Testis (tissue), 3 donors: ENCODE results near the gene MYLK. TPM values are rescaled to one million over a fixed set of nuclear protein-coding genes. Genes with fewer than 3 reads are reported as not detected.
A peak's percentile ranks its signal among the peaks of the same experiment; 100 is the strongest.

ENCODE experiments used
- DNase-seq: peaks from one replicate; pipeline ENCODE4 v3.0.0-alpha.2; 2019
- H3K27ac ChIP-seq, 2 donors: fragments of 200-600 bp; sonication (generic); one replicate each; pipeline ENCODE4 v1.5.1; 2019
- H3K27me3 ChIP-seq: fragments of 200-600 bp; sonication (generic); one replicate; pipeline ENCODE4 v1.5.1; 2019
- H3K36me3 ChIP-seq: fragments of 200-600 bp; sonication (generic); one replicate; pipeline ENCODE4 v1.5.1; 2017; ENCODE audit warnings: low read depth; ENCODE audit errors: missing control alignments
- H3K4me1 ChIP-seq: fragments of 200-600 bp; sonication (generic); one replicate; pipeline ENCODE4 v1.5.1; 2019
- H3K4me3 ChIP-seq, 2 donors: fragments of 200-600 bp; sonication (generic); one replicate each; pipeline ENCODE4 v1.5.1; 2017 to 2019
- H3K9me3 ChIP-seq: fragments of 200-600 bp; sonication (generic); one replicate; pipeline ENCODE4 v1.5.1; 2017
- CTCF ChIP-seq, 3 experiments: fragments of 450-650 bp in 2 of 3; fragments of 200-600 bp in 1 of 3; sonication (generic) in 1 of 3; IDR thresholded peaks; one replicate each; pipeline ENCODE4 v1.5.1; 2016 to 2019; ENCODE audit warnings: antibody characterized with exemption in 3 of 3, mild to moderate bottlenecking in 2 of 3, moderate library complexity in 1 of 3
- POLR2A ChIP-seq: fragments of 450-650 bp; IDR thresholded peaks from one replicate; pipeline ENCODE4 v1.6.1; 2017; ENCODE audit warnings: antibody characterized with exemption, mild to moderate bottlenecking, moderate library complexity
- WGBS, 2 donors: methylation state at CpG; one replicate each; pipeline ENCODE4 v1.1.5; 2018; 5-methylcytosine and 5-hydroxymethylcytosine counted together
- intact Hi-C: fragments of 100-400 bp; cut with DNase I; formaldehyde crosslinking; loops from one replicate; pipeline ENCODE4 v1.15.1; 2023; ENCODE audit warnings: low total_unique reads
- polyA plus RNA-seq: library from polyadenylated mRNA; stranded (reverse); fragments of 350-450 nt; fragmentation: Illumina TruSeq; extraction: RNeasy Lipid Tissue Mini Kit (QIAGEN cat#74804); gene quantifications from one replicate; pipeline ENCODE4 v1.2.3, GENCODE V29; 2014; ENCODE audit warnings: low read depth, low replicate concordance; ENCODE audit not compliant: insufficient read depth
- total RNA-seq, 2 donors: library from RNA; depleted of rRNA; stranded (reverse); fragments of >200 nt; gene quantifications; one replicate each; pipeline ENCODE4 v1.2.3, GENCODE V29; 2016

Gene MYLK
- total and polyA plus RNA-seq, 3 donors from 2014 or later, result 130 to 168 (median 151) TPM

- intact Hi-C loops, result no loop called here
- Histone ChIP-seq H3K27ac (peak overlapping the region in 1 of 2 donors; percentile 16), H3K9me3 (no peaks in the 10 kb centered on the region), H3K4me1 (peaks cover 14% of the 10 kb centered on the region), H3K36me3 (no peaks in the 10 kb centered on the region), H3K27me3 (no peaks in the 10 kb centered on the region), H3K4me3 (no peak overlapping the region)
- 61 to 69% methylated on average over 3 of the region's 3 CpGs for WGBS, 2 donors
- DNase-seq, result no peak
- TF ChIP-seq CTCF (IDR thresholded peaks at IDR 0.05) (no peak), POLR2A (no peak)
Observed at GRCh38 chr3:123672429-123673146, 211.5 kb downstream of the MYLK start.

DNA sequence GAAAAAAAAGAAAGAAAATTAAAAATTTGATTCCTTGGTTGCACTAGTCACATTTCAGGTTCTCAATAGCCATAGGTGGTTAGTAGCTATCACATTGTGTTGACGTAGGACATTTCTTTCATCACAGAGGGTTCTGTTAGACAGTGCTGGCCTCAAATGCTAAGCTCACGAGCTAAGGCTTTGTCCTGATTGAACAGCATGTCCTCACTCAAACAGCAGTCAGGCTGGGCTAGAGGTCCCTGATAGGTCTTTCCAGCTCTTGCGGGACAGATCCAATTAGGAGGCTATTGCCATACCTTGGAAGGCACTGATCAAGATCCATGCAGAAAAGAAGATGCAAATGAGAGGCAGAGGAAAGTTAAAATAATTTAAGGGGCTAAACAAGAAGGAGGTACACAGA lies 213.4 kb downstream of the MYLK start:
- intact Hi-C loops, result no loop called here
- H3K36me3 ChIP-seq, result no peaks in the 10 kb centered on the region
- TF ChIP-seq POLR2A, result no peak
- no peak for TF ChIP-seq CTCF (IDR thresholded peaks at IDR 0.05)
- H3K4me1 ChIP-seq, result peaks cover 4% of the 10 kb centered on the region
- 60 to 75% methylated on average over 3 of the region's 3 CpGs for WGBS, 2 donors
- H3K4me3 ChIP-seq, result no peak overlapping the region
- H3K27ac ChIP-seq, result no peak overlapping the region
- H3K27me3 ChIP-seq, result no peaks in the 10 kb centered on the region
- no peak for DNase-seq
- H3K9me3 ChIP-seq, result no peaks in the 10 kb centered on the region

- H3K9me3 ChIP-seq, result no peaks in the 10 kb centered on the region
- TF ChIP-seq CTCF (IDR thresholded peaks at IDR 0.05) (no peak), POLR2A (no peak)
- 82% methylated on average over 8 of the region's 8 CpGs for WGBS, 2 donors
- H3K4me3 ChIP-seq, result no peak overlapping the region
- H3K27me3 ChIP-seq, result no peaks in the 10 kb centered on the region
- H3K4me1 ChIP-seq, result no peaks in the 10 kb centered on the region
- DNase-seq, result no peak
- intact Hi-C loops, result no loop called here
- H3K27ac ChIP-seq, result no peak overlapping the region
- H3K36me3 ChIP-seq, result no peaks in the 10 kb centered on the region
Observed at GRCh38 chr3:123668906-123669305, 215.2 kb downstream of the MYLK start.

- no peaks in the 10 kb centered on the region for H3K36me3 ChIP-seq
- no peaks in the 10 kb centered on the region for H3K9me3 ChIP-seq
- DNase-seq, result no peak
- H3K4me1 ChIP-seq, result peaks cover 4% of the 10 kb centered on the region
- TF ChIP-seq POLR2A, result no peak
- no peak for TF ChIP-seq CTCF (IDR thresholded peaks at IDR 0.05)
- WGBS, 2 donors, result 61 to 66% methylated on average over 6 of the region's 6 CpGs
- no peaks in the 10 kb centered on the region for H3K27me3 ChIP-seq
- H3K27ac ChIP-seq, result no peak overlapping the region
- intact Hi-C loops, result no loop called here
- H3K4me3 ChIP-seq, result no peak overlapping the region
Observed at GRCh38 chr3:123667784-123668183, 216.3 kb downstream of the MYLK start.

GRCh38 chr3:123664753-123665152 lies 219.4 kb downstream of the MYLK start:
- no peaks in the 10 kb centered on the region for H3K36me3 ChIP-seq
- DNase-seq, result no peak
- intact Hi-C loops, result no loop called here
- peak overlapping the region in 1 of 2 donors; percentile 20 for H3K27ac ChIP-seq
- peaks cover 31% of the 10 kb centered on the region for H3K4me1 ChIP-seq
- TF ChIP-seq POLR2A (no peak), CTCF (IDR thresholded peaks at IDR 0.05) (no peak)
- H3K9me3 ChIP-seq, result no peaks in the 10 kb centered on the region
- no peak overlapping the region for H3K4me3 ChIP-seq
- H3K27me3 ChIP-seq, result no peaks in the 10 kb centered on the region
